HepG2 (cell line): ENCODE results near the gene ISLR. TPM values are rescaled to one million over a fixed set of nuclear protein-coding genes. Genes with fewer than 3 reads are reported as not detected.

ENCODE experiments used
- ATAC-seq: fragments of 200-7000 bp; cut with Tn5 transposase; 3 replicates; pipeline ENCODE4 v1.9.1; 2020; ENCODE audit warnings: mild to moderate bottlenecking, moderate library complexity
- BruUV-seq: library from RNA; stranded (reverse); fragments of 400-500 nt; replicated peaks from 2 replicates; lab custom pipeline; 2021; lab: Mats Ljungman, UMichigan
- CTCF ChIA-PET: fragments of 300-600 bp; formaldehyde crosslinking; extraction: SDS; loops from one replicate; lab custom pipeline; 2021; ENCODE audit warnings: low total read pairs, inconsistent platforms, low intra/inter-chr PET ratio; lab: Yijun Ruan, JAX
- POLR2A ChIA-PET: fragments of 350-600 bp; sonication (Branson Sonifier 250); formaldehyde crosslinking; loops from one replicate; lab custom pipeline; 2020; ENCODE audit warnings: antibody characterized with exemption, inconsistent platforms; lab: Yijun Ruan, JAX
- DNase-seq: peaks from one replicate; pipeline ENCODE4 v3.0.0-alpha.2; 2015; ENCODE audit warnings: low spot score
- FAIRE-seq: peaks from 3 replicates; lab custom pipeline; 2011; peaks lifted over from hg19 to GRCh38; lab: Jason Lieb, UNC
- H2AFZ ChIP-seq: one replicate; pipeline ENCODE4 v1.6.1; 2011; ENCODE audit warnings: low read length, inconsistent platforms
- H3K27ac ChIP-seq: fragments of 300-600 bp; 3 replicates; pipeline ENCODE4 v1.8.0; 2011; ENCODE audit warnings: mixed run types, mild to moderate bottlenecking, mixed read lengths, low read length, inconsistent platforms; ENCODE audit not compliant: insufficient read depth; ENCODE audit errors: extremely low read length
- H3K27me3 ChIP-seq, 2 experiments: fragments of 200-600 bp in 1 of 2; 2 replicates in 1 of 2; 3 replicates in 1 of 2; pipeline versions ENCODE4 v1.6.0 to v1.8.0; 2011; ENCODE audit warnings: low read length in 2 of 2, mild to moderate bottlenecking in 2 of 2, moderate library complexity in 2 of 2, inconsistent platforms in 1 of 2; ENCODE audit not compliant: insufficient read depth in 2 of 2, control insufficient read depth in 1 of 2
- H3K36me3 ChIP-seq, 2 experiments: fragments of 200-600 bp in 1 of 2; replicated peaks in 1 of 2; 2 replicates in 1 of 2; 3 replicates in 1 of 2; pipeline versions ENCODE4 v1.5.1 to v1.8.0; 2011; ENCODE audit warnings: low read length in 2 of 2, inconsistent platforms in 1 of 2; ENCODE audit not compliant: insufficient read depth in 2 of 2, control insufficient read depth in 1 of 2
- H3K4me1 ChIP-seq: 2 replicates; pipeline ENCODE4 v1.5.1; 2012; ENCODE audit warnings: low read length, inconsistent platforms; ENCODE audit not compliant: insufficient read depth
- H3K4me2 ChIP-seq: 2 replicates; pipeline ENCODE4 v1.6.0; 2011; ENCODE audit warnings: low read depth, low read length, inconsistent platforms
- H3K4me3 ChIP-seq, 3 experiments: fragments of 200-600 bp in 1 of 3; sonication (generic), shearing (Covaris generic) in 1 of 3; replicated peaks in 1 of 3; 2 replicates each; pipeline ENCODE4 v1.5.1; 2011 to 2016; ENCODE audit warnings: low read length in 3 of 3, inconsistent platforms in 2 of 3, low read depth in 2 of 3, mild to moderate bottlenecking in 2 of 3, control low read depth in 1 of 3, mixed read lengths in 1 of 3; ENCODE audit not compliant: insufficient read depth in 1 of 3
- H3K79me2 ChIP-seq: one replicate; pipeline ENCODE4 v1.6.1; 2011; ENCODE audit warnings: low read length, inconsistent platforms; ENCODE audit not compliant: insufficient read depth
- H3K9ac ChIP-seq: 2 replicates; pipeline ENCODE4 v1.6.0; 2011; ENCODE audit warnings: mild to moderate bottlenecking, low read depth, low read length, inconsistent platforms; ENCODE audit not compliant: insufficient read depth
- H3K9me3 ChIP-seq: 2 replicates; pipeline ENCODE4 v1.5.1; 2012; ENCODE audit warnings: mild to moderate bottlenecking, low read length
- H4K20me1 ChIP-seq: 2 replicates; pipeline ENCODE4 v1.6.0; 2011; ENCODE audit warnings: inconsistent platforms, mild to moderate bottlenecking, low read length, moderate library complexity; ENCODE audit not compliant: insufficient read depth
- E2F5 ChIP-seq: sonication (generic); formaldehyde crosslinking; conservative IDR thresholded peaks from 2 replicates; pipeline ENCODE4 v1.4.0; 2020; ENCODE audit warnings: missing genetic modification reagents
- ZMYM3 ChIP-seq: sonication (generic); formaldehyde crosslinking; IDR thresholded peaks from 2 replicates; pipeline ENCODE4 v1.5.1; 2020; ENCODE audit warnings: mild to moderate bottlenecking, missing genetic modification reagents
- ZNF256 ChIP-seq: sonication (generic); formaldehyde crosslinking; conservative IDR thresholded peaks from 2 replicates; pipeline ENCODE4 v1.4.0; 2020; ENCODE audit warnings: missing genetic modification reagents
- ZNF263 ChIP-seq: sonication (generic); formaldehyde crosslinking; IDR thresholded peaks from 2 replicates; pipeline ENCODE4 v1.4.0; 2020; ENCODE audit warnings: missing genetic modification reagents
- WGBS: methylation state at CpG from one replicate; pipeline ENCODE4 v1.1.6; 2017; ENCODE audit warnings: low lambda C conversion rate; 5-methylcytosine and 5-hydroxymethylcytosine counted together
- in situ Hi-C: cut with HindIII; loops from 2 replicates; pipeline ENCODE4 v1.10.0; 2017; ENCODE audit warnings: low pct_unique_long_range_greater_than_20kb; ENCODE audit not compliant: extremely low pct_ligation_motif_present
- intact Hi-C: fragments of 100-400 bp; cut with micrococcal nuclease; formaldehyde crosslinking; loops from one replicate; pipeline ENCODE4 v1.10.0; 2022; ENCODE audit not compliant: unreplicated experiment
- polyA plus RNA-seq, 8 experiments: library from polyadenylated mRNA; depleted of rRNA in 3 of 8; stranded (reverse) in 7 of 8; unstranded in 1 of 8; fragments of >200 nt; fragmentation: Illumina TruSeq in 4 of 8; extraction: Trizol in 4 of 8; gene quantifications; 2 replicates each; pipeline versions ENCODE4 v1.2.1 to v1.2.3, GENCODE V29; 2011 to 2016; ENCODE audit warnings: low read depth in 4 of 8, missing spikeins in 1 of 8, mixed read lengths in 1 of 8; ENCODE audit not compliant: insufficient read depth in 1 of 8
- total RNA-seq, 5 experiments: library from RNA; depleted of rRNA; stranded (reverse); fragments of >200 nt; fragmentation: Illumina TruSeq; extraction: Trizol; gene quantifications; 2 replicates each; pipeline ENCODE4 v1.2.3, GENCODE V29; 2016; ENCODE audit warnings: low read depth in 1 of 5

ISLR gene
- total and polyA plus RNA-seq, 2 of the 13 experiments (the other 11 are each of a cell fraction or from before 2014, with no cell fraction given), result not detected

- CTCF ChIA-PET, result no interaction called here
- peaks cover 55% of the 10 kb centered on the region for H3K4me1 ChIP-seq
- peak overlapping the region; percentile 70 for H3K4me2 ChIP-seq
These were observed 34.3 kb downstream of the ISLR start for GRCh38 chr15:74207652-74208440.

GRCh38 chr15:74208496-74208895 lies 35.0 kb downstream of the ISLR start:
- H3K9me3 ChIP-seq, result no peaks in the 10 kb centered on the region
- H3K9ac ChIP-seq, result no peak overlapping the region
- CTCF ChIA-PET, result no interaction called here
- H4K20me1 ChIP-seq, result 0 out of 2 replicates have a peak, but pooled peaks cover 3% of the 10 kb centered on the region
- peaks cover 9 to 43% of the 10 kb centered on the region in 2 experiments for H3K27me3 ChIP-seq
- POLR2A ChIA-PET, result no interaction called here
- BruUV-seq, result no TSS peak
- H2AFZ ChIP-seq, result no peak overlapping the region
- WGBS, result 17% methylated on average over 6 of the region's 6 CpGs
- intact Hi-C loops, result no loop called here
- H3K4me2 ChIP-seq, result peak overlapping the region; percentile 70
- H3K4me3 ChIP-seq, result peak overlapping the region in 2 of 3 experiments; percentile 5 to 46; a peak in 4 of 6 replicates
- in situ Hi-C loops, result no loop called here
- TF ChIP-seq ZNF256 (CRISPR knock-in tag) (no peak), ZNF263 (CRISPR knock-in tag) (peak; percentile 46; the same call in 1 of the 2 replicates)
- TF ChIP-seq, all 625 proteins: peak for 1
- Histone ChIP-seq H3K79me2 (no peaks in the 10 kb centered on the region), H3K36me3 (no peaks in the 10 kb centered on the region), H3K4me1 (peaks cover 55% of the 10 kb centered on the region), H3K27ac (no peak overlapping the region)
- no peak for FAIRE-seq
- no peak for DNase-seq
- ATAC-seq, result peak; percentile 24; the same call in 2 of the 3 replicates

More at GRCh38 chr15:74207652-74208440, 34.3 kb downstream of the ISLR start:
- TF ChIP-seq E2F5 (CRISPR knock-in tag), result no peak
- TF ChIP-seq ZMYM3 (CRISPR knock-in tag), result 0 out of 2 replicates have a peak, but pooled peaks have one; percentile 19
- BruUV-seq, result no TSS peak
- Histone ChIP-seq H3K79me2 (no peaks in the 10 kb centered on the region), H3K27me3 (peaks cover 11 to 46% of the 10 kb centered on the region in 2 experiments), H3K4me3 (peak overlapping the region in 2 of 3 experiments; percentile 4 to 46; a peak in 3 of 6 replicates), H3K9ac (no peak overlapping the region), H2AFZ (no peak overlapping the region), H3K9me3 (no peaks in the 10 kb centered on the region), H4K20me1 (0 out of 2 replicates have a peak, but pooled peaks cover 5% of the 10 kb centered on the region), H3K27ac (no peak overlapping the region), H3K36me3 (no peaks in the 10 kb centered on the region)
- FAIRE-seq (no peak), DNase-seq (no peak), ATAC-seq (no peak)
- intact Hi-C loops, result no loop called here
- 8% methylated on average over 10 of the region's 16 CpGs for WGBS
- in situ Hi-C loops, result no loop called here
- POLR2A ChIA-PET, result no interaction called here
